Activated CD4-positive, alpha-beta memory T cell treated with anti-CD3 and anti-CD28 coated beads for 36 hours (primary cell): ENCODE measurements around the gene RABGAP1L. TPM values are rescaled to one million over a fixed set of nuclear protein-coding genes. Genes with fewer than 3 reads are reported as not detected.
"Not testable (repeated sequence)": the region's sequence is repeated elsewhere in the genome, so short reads cannot be mapped to it uniquely, and the experiment has no call there.

ENCODE experiments used
- CTCF ChIA-PET: fragments of 350-600 bp; sonication (Branson Sonifier 250); formaldehyde crosslinking; loops from one replicate; lab custom pipeline; 2021; ENCODE audit warnings: antibody characterized with exemption, inconsistent platforms; lab: Charles Lee
- POLR2A ChIA-PET: fragments of 350-600 bp; sonication (Branson Sonifier 250); formaldehyde crosslinking; loops from one replicate; lab custom pipeline; 2021; ENCODE audit warnings: antibody characterized with exemption; lab: Charles Lee
- DNase-seq: peaks from one replicate; pipeline ENCODE4 v3.0.0-alpha.2; 2020
- H3K27ac Mint-ChIP-seq: one replicate; pipeline ENCODE4 v1.8.0; 2021; ENCODE audit warnings: mixed read lengths
- H3K27me3 Mint-ChIP-seq: one replicate; pipeline ENCODE4 v1.8.0; 2021; ENCODE audit warnings: mixed read lengths
- H3K36me3 Mint-ChIP-seq: one replicate; pipeline ENCODE4 v1.8.0; 2021; ENCODE audit warnings: mixed read lengths
- H3K4me1 Mint-ChIP-seq: one replicate; pipeline ENCODE4 v1.8.0; 2021; ENCODE audit warnings: low read depth, mixed read lengths
- H3K4me3 Mint-ChIP-seq: one replicate; pipeline ENCODE4 v1.8.0; 2021; ENCODE audit warnings: mild to moderate bottlenecking, mixed read lengths
- H3K9me3 Mint-ChIP-seq: one replicate; pipeline ENCODE4 v1.8.0; 2021; ENCODE audit warnings: mixed read lengths
- intact Hi-C: fragments of 100-400 bp; cut with micrococcal nuclease; formaldehyde crosslinking; loops from one replicate; pipeline ENCODE4 v1.15.1; 2023
- total RNA-seq, 2 experiments: library from RNA; stranded (reverse); gene quantifications; one replicate each; pipeline ENCODE4 v1.2.3, GENCODE V29; 2021

Gene RABGAP1L
- total RNA-seq, 2 experiments from 2014 or later: 30.5 to 30.9 TPM

GRCh38 chr1:175035865-175036264 is 876.5 kb downstream of the RABGAP1L start:
- no peaks in the 10 kb centered on the region for H3K27me3 Mint-ChIP-seq
- CTCF ChIA-PET: interaction anchor here (1.0 kb wide), 1 partner anchor 89 kb away, joined by 5 read pairs; no protein-coding TSS in a partner anchor
- no peaks in the 10 kb centered on the region for H3K4me1 Mint-ChIP-seq
- intact Hi-C loops: no loop called here
- POLR2A ChIA-PET: no interaction called here
- H3K36me3 Mint-ChIP-seq: no peaks in the 10 kb centered on the region
- H3K4me3 Mint-ChIP-seq: no peak overlapping the region
- DNase-seq: no peak
- no peak overlapping the region for H3K27ac Mint-ChIP-seq
- H3K9me3 Mint-ChIP-seq: no peaks in the 10 kb centered on the region

DNA sequence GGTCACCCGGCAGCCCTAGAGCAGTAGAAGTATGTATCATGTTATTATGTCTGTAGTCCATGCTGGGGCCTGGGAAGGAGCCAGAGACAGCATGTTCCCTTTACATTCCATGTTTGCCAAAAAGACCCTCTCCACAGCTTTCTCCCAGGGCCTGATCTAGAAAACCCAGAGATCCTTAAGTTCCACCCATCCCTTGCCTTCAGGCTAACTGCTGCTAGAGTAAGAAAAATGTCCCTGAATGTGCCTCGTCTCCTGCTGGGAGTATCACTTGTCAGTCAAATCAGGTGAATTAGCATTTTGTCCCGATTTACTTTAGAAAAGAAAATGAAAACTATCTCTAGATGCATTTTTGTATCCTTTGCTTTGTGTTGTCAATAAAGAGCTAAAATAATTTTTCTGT is 877.2 kb downstream of the RABGAP1L start:
- Mint-ChIP-seq H3K4me1 (no peaks in the 10 kb centered on the region), H3K4me3 (no peak overlapping the region), H3K27ac (no peak overlapping the region), H3K36me3 (no peaks in the 10 kb centered on the region), H3K9me3 (no peaks in the 10 kb centered on the region), H3K27me3 (no peaks in the 10 kb centered on the region)
- ChIA-PET CTCF (interaction anchor here (1.0 kb wide), 2 partner anchors 89 to 110 kb away, joined by 4 to 5 read pairs; no protein-coding TSS in a partner anchor), POLR2A (no interaction called here)
- DNase-seq: no peak
- intact Hi-C loops: no loop called here

- CTCF ChIA-PET: no interaction called here
- intact Hi-C loops: no loop called here
- Mint-ChIP-seq H3K27me3 (no peaks in the 10 kb centered on the region), H3K9me3 (no peaks in the 10 kb centered on the region), H3K27ac (no peak overlapping the region), H3K36me3 (no peaks in the 10 kb centered on the region), H3K4me1 (no peaks in the 10 kb centered on the region), H3K4me3 (no peak overlapping the region)
- no peak for DNase-seq
- POLR2A ChIA-PET: no interaction called here
Observed at GRCh38 chr1:175037416-175037815, 878.1 kb downstream of the RABGAP1L start.

GRCh38 chr1:175040324-175040879 is 881.1 kb downstream of the RABGAP1L start:
- POLR2A ChIA-PET: interaction anchor here (0.5 kb wide), 1 partner anchor 42 kb away, joined by 3 read pairs; no protein-coding TSS in a partner anchor
- CTCF ChIA-PET: interaction anchor here (1.5 to 1.7 kb wide), 2 partner anchors 11 to 85 kb away, joined by 5 read pairs; no protein-coding TSS in a partner anchor
- intact Hi-C loops: no loop called here
- H3K36me3 Mint-ChIP-seq: no peaks in the 10 kb centered on the region
- H3K27ac Mint-ChIP-seq: no peak overlapping the region
- no peak for DNase-seq
- no peak overlapping the region for H3K4me3 Mint-ChIP-seq
- no peaks in the 10 kb centered on the region for H3K4me1 Mint-ChIP-seq
- no peaks in the 10 kb centered on the region for H3K9me3 Mint-ChIP-seq
- peaks cover 2% of the 10 kb centered on the region for H3K27me3 Mint-ChIP-seq

GRCh38 chr1:175042650-175043049 is 883.3 kb downstream of the RABGAP1L start:
- Mint-ChIP-seq H3K27ac (no peak overlapping the region), H3K9me3 (no peaks in the 10 kb centered on the region), H3K36me3 (no peaks in the 10 kb centered on the region), H3K4me3 (no peak overlapping the region), H3K27me3 (peaks cover 2% of the 10 kb centered on the region), H3K4me1 (no peaks in the 10 kb centered on the region)
- intact Hi-C loops: no loop called here
- POLR2A ChIA-PET: no interaction called here
- CTCF ChIA-PET: interaction anchor here (1.0 to 1.1 kb wide), 2 partner anchors 83 to 109 kb away, joined by 3 read pairs; no protein-coding TSS in a partner anchor
- DNase-seq: no peak

DNA sequence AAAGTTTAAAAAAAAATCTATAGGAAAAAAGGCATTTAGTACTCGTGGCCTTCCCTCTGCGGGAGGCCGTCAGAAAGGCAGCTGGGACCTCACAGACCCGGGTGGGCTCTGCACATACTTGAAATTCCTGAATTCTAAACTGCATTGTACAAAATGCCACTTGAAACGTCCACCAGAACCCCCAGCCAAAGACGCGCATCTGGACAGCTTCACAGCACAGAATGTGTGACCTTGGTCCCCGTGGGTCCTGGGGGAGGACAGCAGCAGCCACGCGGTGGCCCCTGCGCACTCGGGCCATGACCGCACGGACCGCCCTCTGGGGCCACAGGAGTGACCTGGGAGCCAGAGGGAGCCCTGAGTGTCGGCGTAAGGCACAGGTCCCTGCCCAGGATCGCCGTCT is 884.5 kb downstream of the RABGAP1L start:
- Mint-ChIP-seq H3K27ac (no peak overlapping the region), H3K4me3 (no peak overlapping the region), H3K36me3 (no peaks in the 10 kb centered on the region), H3K27me3 (peaks cover 4% of the 10 kb centered on the region), H3K9me3 (no peaks in the 10 kb centered on the region), H3K4me1 (no peaks in the 10 kb centered on the region)
- DNase-seq: no peak
- ChIA-PET CTCF (no interaction called here), POLR2A (no interaction called here)
- intact Hi-C loops: no loop called here

DNA sequence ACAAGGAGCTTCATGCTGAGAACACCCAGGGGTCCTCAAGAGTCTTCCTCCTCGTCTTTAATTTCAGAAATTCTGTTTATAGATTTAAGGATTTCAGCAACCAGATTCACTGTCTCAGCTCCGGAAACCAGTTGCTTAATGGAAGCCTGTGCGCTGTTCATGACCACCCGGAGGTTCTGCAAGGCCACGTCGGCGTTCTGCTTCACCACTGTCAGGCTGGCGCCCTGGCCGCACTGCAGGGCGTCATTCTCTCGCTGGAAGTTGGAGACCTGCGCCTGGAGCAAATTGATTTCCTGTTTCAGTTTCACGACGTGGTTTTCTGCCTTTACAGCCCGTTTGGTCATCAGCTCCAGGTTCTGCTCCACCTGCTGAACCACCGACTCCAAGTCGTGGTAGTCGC is 885.3 kb downstream of the RABGAP1L start:
- POLR2A ChIA-PET, DNase-seq, H3K9me3 Mint-ChIP-seq, H3K4me1 Mint-ChIP-seq, H3K36me3 Mint-ChIP-seq, H3K4me3 Mint-ChIP-seq, H3K27ac Mint-ChIP-seq, H3K27me3 Mint-ChIP-seq, CTCF ChIA-PET, intact Hi-C loops: not testable (repeated sequence)

Other genes starting within 250 kb of the RABGAP1L start
- gene SERPINC1, start 242.2 kb upstream of the RABGAP1L start, total RNA-seq: not detected
- gene RC3H1, start 137.2 kb upstream of the RABGAP1L start, total RNA-seq: 10 to 100 TPM; 26.6 to 26.8 TPM